ENCODE results near the gene MYOM1. TPM values are rescaled to one million over a fixed set of nuclear protein-coding genes. Genes with fewer than 3 reads are reported as not detected.

MYOM1 gene
- total and polyA plus RNA-seq, 7 donors, result 54.8 to 842 (median 388) TPM

DNA sequence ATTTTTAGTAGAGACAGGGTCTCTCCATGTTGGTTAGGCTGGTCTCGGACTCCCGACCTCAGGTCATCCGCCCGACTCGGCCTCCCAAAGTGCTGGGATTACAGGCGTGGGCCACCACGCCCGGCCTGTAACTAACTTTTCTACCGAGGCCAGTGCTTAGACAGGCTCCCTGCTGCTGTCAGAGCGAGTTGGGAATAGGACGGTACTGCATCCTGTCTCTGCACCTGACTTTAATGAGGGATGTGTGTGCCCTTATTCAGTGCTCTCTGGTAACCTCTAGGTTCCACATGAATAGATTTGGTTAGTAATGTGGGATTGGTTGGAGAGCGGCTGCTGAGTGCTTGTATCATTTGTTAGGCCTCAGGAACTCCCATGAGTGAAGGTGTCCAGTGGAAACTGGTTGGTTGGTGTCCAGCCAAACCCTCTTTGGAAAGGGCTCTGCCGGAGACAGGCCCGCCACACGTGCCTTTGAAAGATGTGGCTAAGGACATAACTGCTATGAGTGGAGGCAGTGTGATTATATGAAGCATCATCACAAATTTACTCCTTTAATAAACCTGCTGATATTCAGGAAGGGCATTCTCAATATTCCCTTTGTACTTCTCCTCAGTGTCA, 36.6 kb downstream of the MYOM1 start:
- H3K36me3 ChIP-seq (ENCODE audit: insufficient read depth in 1 of 2, low read depth in 1 of 2), result peaks cover 4 to 54% of the 10 kb centered on the region in 2 donors

DNA sequence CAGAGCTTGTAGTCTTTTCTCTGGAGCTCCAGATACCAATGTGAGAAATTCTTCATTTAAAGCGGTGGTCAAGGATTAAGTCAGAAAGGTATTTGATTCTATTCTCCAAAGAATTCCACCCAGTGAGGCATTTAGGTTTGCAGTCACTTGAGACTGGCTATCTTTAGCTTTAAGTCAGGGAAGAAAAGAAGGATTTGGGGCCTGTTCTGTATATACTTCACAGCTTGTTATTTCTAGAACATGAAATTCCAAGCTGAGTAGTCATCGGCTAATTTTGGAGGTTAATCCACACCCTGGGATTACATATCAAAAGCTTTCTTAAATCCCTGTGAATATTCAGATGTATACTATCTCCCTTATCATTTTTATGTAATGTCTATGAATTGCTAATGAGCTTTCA, 39.4 kb downstream of the MYOM1 start:
- H3K4me3 ChIP-seq, result peak overlapping the region; percentile 13
- ATAC-seq (peak in 3 of 4 donors; percentile 45 to 61 (median 45)), DNase-seq (no peak)
- H3K27ac ChIP-seq, result peak overlapping the region; percentile 80
- TF ChIP-seq, protein P1, sequence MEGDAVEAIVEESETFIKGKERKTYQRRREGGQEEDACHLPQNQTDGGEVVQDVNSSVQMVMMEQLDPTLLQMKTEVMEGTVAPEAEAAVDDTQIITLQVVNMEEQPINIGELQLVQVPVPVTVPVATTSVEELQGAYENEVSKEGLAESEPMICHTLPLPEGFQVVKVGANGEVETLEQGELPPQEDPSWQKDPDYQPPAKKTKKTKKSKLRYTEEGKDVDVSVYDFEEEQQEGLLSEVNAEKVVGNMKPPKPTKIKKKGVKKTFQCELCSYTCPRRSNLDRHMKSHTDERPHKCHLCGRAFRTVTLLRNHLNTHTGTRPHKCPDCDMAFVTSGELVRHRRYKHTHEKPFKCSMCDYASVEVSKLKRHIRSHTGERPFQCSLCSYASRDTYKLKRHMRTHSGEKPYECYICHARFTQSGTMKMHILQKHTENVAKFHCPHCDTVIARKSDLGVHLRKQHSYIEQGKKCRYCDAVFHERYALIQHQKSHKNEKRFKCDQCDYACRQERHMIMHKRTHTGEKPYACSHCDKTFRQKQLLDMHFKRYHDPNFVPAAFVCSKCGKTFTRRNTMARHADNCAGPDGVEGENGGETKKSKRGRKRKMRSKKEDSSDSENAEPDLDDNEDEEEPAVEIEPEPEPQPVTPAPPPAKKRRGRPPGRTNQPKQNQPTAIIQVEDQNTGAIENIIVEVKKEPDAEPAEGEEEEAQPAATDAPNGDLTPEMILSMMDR (IDR thresholded peaks at IDR 0.05), result no peak
- intact Hi-C loops (cut with DNase I), result loop anchor here in 1 of 2 donors (5.0 kb wide), 2 partner anchors 37 to 57 kb away; partner anchors contain the start of gene MYOM1
- H3K4me1 ChIP-seq, result peaks cover 11% of the 10 kb centered on the region
- no peaks in the 10 kb centered on the region for H3K9me3 ChIP-seq
- 31 to 51% (median 36%) methylated on average over 2 of the region's 2 CpGs for WGBS, 3 donors
- H3K27me3 ChIP-seq (ENCODE audit: insufficient read depth in 3 of 3, low read length in 2 of 3), result no peaks in the 10 kb centered on the region
- peaks cover 4 to 42% of the 10 kb centered on the region in 2 donors for H3K36me3 ChIP-seq (ENCODE audit: insufficient read depth in 1 of 2, low read depth in 1 of 2)

More for the DNA sequence above, 36.6 kb downstream of the MYOM1 start:
- ATAC-seq, result peak in 1 of 4 donors; percentile 7
- Histone ChIP-seq H3K27ac (peak overlapping the region; percentile 34), H3K9me3 (no peaks in the 10 kb centered on the region), H3K4me1 (peaks cover 8% of the 10 kb centered on the region), H3K4me3 (no peak overlapping the region), H3K27me3 (ENCODE audit: insufficient read depth in 3 of 3, low read length in 2 of 3) (no peaks in the 10 kb centered on the region)
- no peak for DNase-seq
- WGBS, 3 donors, result 81 to 83% (median 82%) methylated on average over 15 of the region's 15 CpGs
- intact Hi-C loops (cut with DNase I), result loop anchor here in 1 of 2 donors (5.0 kb wide), 2 partner anchors 34 to 54 kb away; partner anchors contain the start of gene MYOM1
- TF ChIP-seq, protein P1 (IDR thresholded peaks at IDR 0.05), result no peak

DNA sequence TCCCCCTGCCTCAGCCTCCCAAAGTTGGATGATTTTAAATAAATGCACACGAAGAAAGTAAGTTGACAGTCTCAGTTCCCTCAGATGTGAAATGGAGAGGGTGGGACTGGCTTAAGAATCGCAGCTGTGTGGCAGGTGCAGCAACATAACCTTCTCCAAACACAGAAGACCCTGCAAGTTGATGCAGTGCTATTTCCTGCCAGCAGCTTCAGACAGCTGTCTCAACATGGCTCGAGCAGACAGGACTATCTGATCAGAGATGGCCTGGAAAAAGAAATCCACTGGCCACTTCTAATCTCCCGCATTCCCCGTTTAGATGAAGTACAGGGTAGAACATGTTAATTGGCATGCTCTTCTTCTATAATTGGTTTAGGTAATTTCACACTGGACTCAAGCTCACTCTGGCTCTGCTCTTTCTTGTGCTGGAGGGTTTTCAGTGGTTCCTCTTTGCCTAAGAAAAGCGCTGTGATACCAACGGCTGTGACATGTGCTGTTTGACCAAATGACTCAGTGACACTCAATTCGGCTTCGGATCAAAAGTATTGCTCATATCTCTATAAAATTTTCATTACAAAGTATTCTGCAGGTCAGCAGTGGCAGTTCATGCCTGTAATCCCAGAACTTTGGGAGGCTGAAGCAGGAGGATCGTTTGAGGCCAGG, 40.2 kb downstream of the MYOM1 start:
- Histone ChIP-seq H3K27ac (peak overlapping the region; percentile 80), H3K4me1 (peaks cover 11% of the 10 kb centered on the region), H3K9me3 (no peaks in the 10 kb centered on the region), H3K4me3 (peak overlapping the region; percentile 13), H3K27me3 (ENCODE audit: insufficient read depth in 3 of 3, low read length in 2 of 3) (no peaks in the 10 kb centered on the region), H3K36me3 (ENCODE audit: insufficient read depth in 1 of 2, low read depth in 1 of 2) (peaks cover under 1 to 42% of the 10 kb centered on the region in 2 donors)
- DNase-seq (no peak), ATAC-seq (peak; percentile 65 to 86 (median 80))
- TF ChIP-seq, protein P1 (IDR thresholded peaks at IDR 0.05), result no peak
- 24 to 41% (median 25%) methylated on average over 10 of the region's 10 CpGs for WGBS, 3 donors
- intact Hi-C loops (cut with DNase I), result loop anchor here (5.0 kb wide), 3 partner anchors 38 to 63 kb away; partner anchors contain the start of gene MYOM1 (in 1 of the 2)

DNA sequence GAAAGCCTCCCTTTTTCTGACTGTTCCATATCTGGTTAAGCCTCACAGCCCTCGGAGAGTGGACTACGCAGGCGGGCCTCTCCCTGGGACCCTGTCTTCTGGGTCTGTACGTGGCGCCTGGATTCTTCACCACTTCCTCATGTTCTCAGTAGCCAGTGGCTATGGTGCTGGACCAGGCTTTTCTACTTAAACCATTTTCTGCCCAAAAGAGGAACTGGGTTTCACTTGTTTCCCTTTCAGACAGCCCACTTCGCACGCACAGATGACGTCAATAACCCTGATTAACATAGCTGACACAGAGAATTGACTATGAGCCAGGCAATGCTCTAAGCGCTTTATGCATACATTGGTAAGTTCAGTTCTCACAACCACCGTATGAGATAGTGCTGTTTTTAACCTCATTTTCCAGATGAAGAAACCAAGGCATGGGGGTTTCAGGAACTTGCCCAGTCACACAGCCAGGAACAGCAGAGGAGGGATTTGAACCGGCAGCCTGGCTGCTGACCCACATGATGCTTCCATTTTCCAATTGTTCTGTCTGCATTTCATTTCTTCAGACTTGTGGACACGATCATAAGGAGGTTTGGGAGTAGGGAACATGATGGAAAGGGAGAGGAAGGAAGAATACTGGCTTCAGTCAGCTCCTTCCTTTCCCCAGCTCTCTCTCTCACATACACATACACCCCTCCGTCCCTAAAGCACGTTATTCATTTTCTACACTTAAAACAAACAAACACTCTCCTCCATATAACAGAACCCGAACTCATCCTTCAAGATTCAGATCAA, 41.7 kb downstream of the MYOM1 start:
- Histone ChIP-seq H3K27ac (peak overlapping the region; percentile 80), H3K27me3 (ENCODE audit: insufficient read depth in 3 of 3, low read length in 2 of 3) (no peaks in the 10 kb centered on the region), H3K4me1 (peaks cover 11% of the 10 kb centered on the region), H3K36me3 (ENCODE audit: insufficient read depth in 1 of 2, low read depth in 1 of 2) (peaks cover 0 to 40% of the 10 kb centered on the region in 2 donors), H3K4me3 (no peak overlapping the region), H3K9me3 (no peaks in the 10 kb centered on the region)
- intact Hi-C loops (cut with DNase I), result loop anchor here in 1 of 2 donors (5.0 kb wide), 1 partner anchor 64 kb away; no protein-coding TSS in a partner anchor
- peak in 1 of 2 donors; percentile 43 for DNase-seq
- TF ChIP-seq, protein P1 (IDR thresholded peaks at IDR 0.05), result no peak
- WGBS, 3 donors, result 64 to 76% (median 65%) methylated on average over 15 of the region's 15 CpGs
- ATAC-seq, result peak in 1 of 4 donors; percentile 10
